HEK293T (cell line): ENCODE results near the gene MIDN.

ENCODE experiments used
- ARNT ChIP-seq: fragments of 450-650 bp; IDR thresholded peaks from 2 replicates; pipeline ENCODE4 v1.6.1; 2017; ENCODE audit warnings: mild to moderate bottlenecking
- BHLHE40 ChIP-seq: fragments of 450-650 bp; IDR thresholded peaks from 2 replicates; pipeline ENCODE4 v1.6.1; 2016; ENCODE audit warnings: mild to moderate bottlenecking, moderate library complexity, borderline replicate concordance
- ELF4 ChIP-seq: fragments of 450-650 bp; IDR thresholded peaks from 2 replicates; pipeline ENCODE4 v1.6.1; 2017; ENCODE audit warnings: antibody characterized with exemption
- FOXA1 ChIP-seq: fragments of 450-650 bp; IDR thresholded peaks from 2 replicates; pipeline ENCODE4 v1.6.1; 2016; ENCODE audit warnings: mild to moderate bottlenecking
- FOXK2 ChIP-seq: fragments of 450-650 bp; IDR thresholded peaks from 2 replicates; pipeline ENCODE4 v1.6.1; 2016; ENCODE audit warnings: mild to moderate bottlenecking
- FOXM1 ChIP-seq: fragments of 450-650 bp; IDR thresholded peaks from 2 replicates; pipeline ENCODE4 v1.6.1; 2017; ENCODE audit warnings: mild to moderate bottlenecking, borderline replicate concordance
- HDGF ChIP-seq: fragments of 450-650 bp; IDR thresholded peaks from 2 replicates; pipeline ENCODE4 v1.6.1; 2017; ENCODE audit warnings: antibody characterized with exemption, borderline replicate concordance
- LEF1 ChIP-seq: fragments of 450-650 bp; IDR thresholded peaks from 2 replicates; pipeline ENCODE4 v1.6.1; 2017; ENCODE audit warnings: mild to moderate bottlenecking, borderline replicate concordance
- PKNOX1 ChIP-seq: fragments of 450-650 bp; IDR thresholded peaks from 2 replicates; pipeline ENCODE4 v1.6.1; 2016
- SP1 ChIP-seq: fragments of 450-650 bp; IDR thresholded peaks from 2 replicates; pipeline ENCODE4 v1.6.1; 2017
- TARDBP ChIP-seq: fragments of 450-650 bp; IDR thresholded peaks from 2 replicates; pipeline ENCODE4 v1.6.1; 2016
- ZNF384 ChIP-seq: fragments of 450-650 bp; IDR thresholded peaks from 2 replicates; pipeline ENCODE4 v1.6.1; 2016

- no peak for TF ChIP-seq BHLHE40
- TF ChIP-seq ELF4: no peak
- TF ChIP-seq FOXK2: no peak
- TF ChIP-seq FOXA1: no peak
- no peak for TF ChIP-seq TARDBP
- no peak for TF ChIP-seq PKNOX1
- no peak for TF ChIP-seq SP1
- no peak for TF ChIP-seq ZNF384
- TF ChIP-seq HDGF: no peak
- TF ChIP-seq ARNT: no peak
- no peak for TF ChIP-seq LEF1
- no peak for TF ChIP-seq FOXM1
These were observed 15.7 kb upstream of the MIDN start for GRCh38 chr19:1232652-1233072.
